ENCODE data around the gene GRIA4. TPM values are rescaled to one million over a fixed set of nuclear protein-coding genes. Genes with fewer than 3 reads are reported as not detected.

GRIA4 gene
- total and polyA plus RNA-seq, 2 experiments from 2014 or later: 1.3 to 3.7 TPM

DNA sequence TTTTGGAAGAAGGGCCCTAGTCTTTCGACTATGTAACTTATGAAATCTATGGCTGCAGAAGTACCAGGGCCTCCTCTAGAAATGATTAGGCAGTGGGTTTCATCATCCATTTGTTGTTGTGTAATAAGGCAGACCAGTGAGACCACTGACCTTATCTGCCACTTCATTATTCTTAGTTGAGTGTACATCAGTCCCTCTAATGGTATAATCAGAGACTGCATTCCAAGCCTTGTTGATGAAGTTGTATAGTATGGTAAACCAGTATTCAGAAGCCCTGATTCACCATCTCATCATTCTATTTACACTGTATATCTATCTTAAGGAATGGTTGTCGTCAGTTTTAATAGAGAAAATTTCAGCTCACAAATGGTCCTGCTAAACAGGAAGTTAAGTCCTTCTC, 32.2 kb upstream of the GRIA4 start:
- DNase-seq (ENCODE audit: low spot score): no peak
- no peaks in the 10 kb centered on the region for H3K36me3 ChIP-seq (replicated peaks; ENCODE audit: insufficient read depth, low read depth)
- H2AFZ ChIP-seq: no peak overlapping the region
- TF ChIP-seq EZH2 (IDR thresholded peaks at IDR 0.05; ENCODE audit: borderline replicate concordance): no peak
- TF ChIP-seq EZH2phosphoT487 (IDR thresholded peaks at IDR 0.05; ENCODE audit: low read depth, severe bottlenecking, unreplicated experiment): no peak
- TF ChIP-seq, protein P1, sequence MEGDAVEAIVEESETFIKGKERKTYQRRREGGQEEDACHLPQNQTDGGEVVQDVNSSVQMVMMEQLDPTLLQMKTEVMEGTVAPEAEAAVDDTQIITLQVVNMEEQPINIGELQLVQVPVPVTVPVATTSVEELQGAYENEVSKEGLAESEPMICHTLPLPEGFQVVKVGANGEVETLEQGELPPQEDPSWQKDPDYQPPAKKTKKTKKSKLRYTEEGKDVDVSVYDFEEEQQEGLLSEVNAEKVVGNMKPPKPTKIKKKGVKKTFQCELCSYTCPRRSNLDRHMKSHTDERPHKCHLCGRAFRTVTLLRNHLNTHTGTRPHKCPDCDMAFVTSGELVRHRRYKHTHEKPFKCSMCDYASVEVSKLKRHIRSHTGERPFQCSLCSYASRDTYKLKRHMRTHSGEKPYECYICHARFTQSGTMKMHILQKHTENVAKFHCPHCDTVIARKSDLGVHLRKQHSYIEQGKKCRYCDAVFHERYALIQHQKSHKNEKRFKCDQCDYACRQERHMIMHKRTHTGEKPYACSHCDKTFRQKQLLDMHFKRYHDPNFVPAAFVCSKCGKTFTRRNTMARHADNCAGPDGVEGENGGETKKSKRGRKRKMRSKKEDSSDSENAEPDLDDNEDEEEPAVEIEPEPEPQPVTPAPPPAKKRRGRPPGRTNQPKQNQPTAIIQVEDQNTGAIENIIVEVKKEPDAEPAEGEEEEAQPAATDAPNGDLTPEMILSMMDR (IDR thresholded peaks at IDR 0.05; ENCODE audit: poor library complexity): no peak
- no peaks in the 10 kb centered on the region for H3K9me3 ChIP-seq (ENCODE audit: low read depth)
- no peak overlapping the region for H3K4me3 ChIP-seq
- no peaks in the 10 kb centered on the region for H3K79me2 ChIP-seq
- H3K27me3 ChIP-seq: no peaks in the 10 kb centered on the region
- no peaks in the 10 kb centered on the region for H3K4me1 ChIP-seq (ENCODE audit: insufficient read depth)
- H3K9me2 ChIP-seq (replicated peaks; ENCODE audit: insufficient read depth): no peaks in the 10 kb centered on the region
- no peak overlapping the region for H3K27ac ChIP-seq
- H4K20me1 ChIP-seq (ENCODE audit: insufficient read depth, poor library complexity, severe bottlenecking): no peaks in the 10 kb centered on the region
- 88% methylated on average over 2 of the region's 2 CpGs for whole genome bisulfite sequencing (ENCODE audit: low lambda C conversion rate, missing lambda C conversion rate)
- H3K4me2 ChIP-seq: no peak overlapping the region

DNA sequence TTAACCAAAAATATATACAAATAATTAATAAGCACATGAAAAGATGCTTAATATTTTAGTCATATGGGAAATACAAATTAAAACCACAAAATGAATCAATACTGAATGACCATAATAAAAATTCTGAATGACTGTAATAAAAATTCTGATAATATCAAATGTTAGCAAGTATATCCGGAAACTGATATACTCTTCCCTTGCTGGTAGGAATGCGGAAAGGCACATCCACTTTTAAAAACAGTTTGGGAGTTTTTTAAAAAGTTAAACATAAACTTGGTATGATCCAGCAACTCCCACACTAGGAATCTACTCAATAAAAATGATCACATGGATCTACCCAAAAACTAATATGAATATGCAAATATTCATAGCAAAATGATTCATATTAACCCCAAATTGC, 30.8 kb upstream of the GRIA4 start:
- Histone ChIP-seq H3K9me2 (replicated peaks; ENCODE audit: insufficient read depth) (no peaks in the 10 kb centered on the region), H3K4me3 (no peak overlapping the region), H4K20me1 (ENCODE audit: insufficient read depth, poor library complexity, severe bottlenecking) (no peaks in the 10 kb centered on the region), H3K9me3 (ENCODE audit: low read depth) (no peaks in the 10 kb centered on the region), H3K36me3 (replicated peaks; ENCODE audit: insufficient read depth, low read depth) (no peaks in the 10 kb centered on the region), H3K27ac (no peak overlapping the region), H3K4me2 (no peak overlapping the region), H3K79me2 (no peaks in the 10 kb centered on the region), H3K27me3 (no peaks in the 10 kb centered on the region), H3K4me1 (ENCODE audit: insufficient read depth) (no peaks in the 10 kb centered on the region), H2AFZ (no peak overlapping the region)
- no peak for DNase-seq (ENCODE audit: low spot score)
- 97% methylated on average over 2 of the region's 2 CpGs for WGBS (ENCODE audit: low lambda C conversion rate, missing lambda C conversion rate)
- no peak for TF ChIP-seq EZH2 (IDR thresholded peaks at IDR 0.05; ENCODE audit: borderline replicate concordance)
- TF ChIP-seq, protein P1 (IDR thresholded peaks at IDR 0.05; ENCODE audit: poor library complexity): no peak
- no peak for TF ChIP-seq EZH2phosphoT487 (IDR thresholded peaks at IDR 0.05; ENCODE audit: low read depth, severe bottlenecking, unreplicated experiment)

DNA sequence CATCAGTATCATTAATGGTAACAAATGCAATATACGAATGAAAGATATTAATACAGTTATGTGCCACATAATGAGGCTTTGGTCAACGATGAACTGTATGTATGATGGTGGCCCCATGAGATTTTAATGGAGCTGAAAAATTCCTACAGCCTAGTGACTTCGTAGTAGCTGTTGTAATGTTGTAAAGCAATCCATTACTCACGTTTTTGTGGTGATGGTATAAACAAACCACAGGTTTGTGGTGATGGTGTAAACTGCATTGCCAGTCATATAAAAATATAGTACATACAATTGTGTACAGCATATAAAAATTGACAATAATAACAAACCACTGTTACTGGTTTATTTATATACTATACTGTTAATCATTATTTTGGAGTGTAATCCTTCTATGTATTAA, 27.4 kb upstream of the GRIA4 start:
- WGBS (ENCODE audit: low lambda C conversion rate, missing lambda C conversion rate): 78% methylated on average over 4 of the region's 4 CpGs
- no peak overlapping the region for H2AFZ ChIP-seq
- H4K20me1 ChIP-seq (ENCODE audit: insufficient read depth, poor library complexity, severe bottlenecking): no peaks in the 10 kb centered on the region
- no peaks in the 10 kb centered on the region for H3K9me3 ChIP-seq (ENCODE audit: low read depth)
- H3K79me2 ChIP-seq: no peaks in the 10 kb centered on the region
- no peak for DNase-seq (ENCODE audit: low spot score)
- TF ChIP-seq EZH2 (IDR thresholded peaks at IDR 0.05; ENCODE audit: borderline replicate concordance): no peak
- TF ChIP-seq, protein P1 (IDR thresholded peaks at IDR 0.05; ENCODE audit: poor library complexity): no peak
- TF ChIP-seq EZH2phosphoT487 (IDR thresholded peaks at IDR 0.05; ENCODE audit: low read depth, severe bottlenecking, unreplicated experiment): no peak
- no peak overlapping the region for H3K27ac ChIP-seq
- H3K4me2 ChIP-seq: no peak overlapping the region
- H3K4me1 ChIP-seq (ENCODE audit: insufficient read depth): no peaks in the 10 kb centered on the region
- H3K36me3 ChIP-seq (replicated peaks; ENCODE audit: insufficient read depth, low read depth): no peaks in the 10 kb centered on the region
- no peaks in the 10 kb centered on the region for H3K9me2 ChIP-seq (replicated peaks; ENCODE audit: insufficient read depth)
- H3K27me3 ChIP-seq: no peaks in the 10 kb centered on the region
- H3K4me3 ChIP-seq: no peak overlapping the region

DNA sequence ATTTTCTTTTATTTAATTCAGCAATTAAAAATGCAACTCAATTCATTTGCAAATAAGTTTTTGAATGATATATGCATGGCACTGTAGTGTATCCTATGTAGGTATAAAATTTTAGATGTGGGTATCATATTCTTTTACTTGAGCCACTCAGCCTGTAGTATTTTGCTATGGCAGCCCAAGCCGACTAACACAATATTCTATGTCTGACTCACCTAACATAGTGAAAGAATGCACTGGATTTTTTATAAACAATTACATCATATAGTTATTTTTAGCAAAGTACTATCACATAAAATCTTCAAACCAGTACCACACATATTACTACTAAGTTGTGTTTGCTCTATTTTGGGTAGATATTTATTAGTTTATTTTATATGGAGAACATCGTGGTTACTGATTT, 21.9 kb upstream of the GRIA4 start:
- Histone ChIP-seq H3K79me2 (no peaks in the 10 kb centered on the region), H3K4me2 (no peak overlapping the region), H3K4me1 (ENCODE audit: insufficient read depth) (no peaks in the 10 kb centered on the region), H3K27ac (no peak overlapping the region), H3K4me3 (no peak overlapping the region), H2AFZ (no peak overlapping the region), H3K9me2 (replicated peaks; ENCODE audit: insufficient read depth) (no peaks in the 10 kb centered on the region), H3K36me3 (replicated peaks; ENCODE audit: insufficient read depth, low read depth) (no peaks in the 10 kb centered on the region), H3K27me3 (no peaks in the 10 kb centered on the region), H4K20me1 (ENCODE audit: insufficient read depth, poor library complexity, severe bottlenecking) (no peaks in the 10 kb centered on the region), H3K9me3 (ENCODE audit: low read depth) (no peaks in the 10 kb centered on the region)
- 74% methylated on average over 2 of the region's 2 CpGs for WGBS (ENCODE audit: low lambda C conversion rate, missing lambda C conversion rate)
- DNase-seq (ENCODE audit: low spot score): no peak
- TF ChIP-seq, protein P1 (IDR thresholded peaks at IDR 0.05; ENCODE audit: poor library complexity): no peak
- TF ChIP-seq EZH2phosphoT487 (IDR thresholded peaks at IDR 0.05; ENCODE audit: low read depth, severe bottlenecking, unreplicated experiment) (no peak), EZH2 (IDR thresholded peaks at IDR 0.05; ENCODE audit: borderline replicate concordance) (no peak)
